HK-2 (cell line): ENCODE results near the gene PITPNM1.
"Not testable (repeated sequence)": the region's sequence is repeated elsewhere in the genome, so short reads cannot be mapped to it uniquely, and the experiment has no call there.

Source experiments
- DNase-seq: peaks from one replicate; pipeline ENCODE4 v3.0.0-alpha.2; 2018; ENCODE audit not compliant: unreplicated experiment

The PITPNM1 gene

GRCh38 chr11:67523556-67524479 is 18.7 kb upstream of the PITPNM1 start:
- no peak for DNase-seq

- DNase-seq = no peak
These were observed 17.8 kb upstream of the PITPNM1 start, which contains the start of gene CABP2 for GRCh38 chr11:67522844-67523555. Gene CABP2 (minus strand): TSS chr11:67523446. CDS start chr11:67523326, 120 bp downstream.

- no peak for DNase-seq
These were observed 17.2 kb upstream of the PITPNM1 start for GRCh38 chr11:67522338-67522737.

- DNase-seq = no peak
These were observed 16.8 kb upstream of the PITPNM1 start for GRCh38 chr11:67521924-67522323.

GRCh38 chr11:67520856-67521824 is 16.0 kb upstream of the PITPNM1 start:
- DNase-seq = no peak

- DNase-seq = no peak
These were observed 14.6 kb upstream of the PITPNM1 start for GRCh38 chr11:67519726-67520125.

- no peak for DNase-seq
These were observed 12.8 kb upstream of the PITPNM1 start for GRCh38 chr11:67517784-67518552.

GRCh38 chr11:67516806-67517205 is 11.6 kb upstream of the PITPNM1 start:
- DNase-seq = no peak

- no peak for DNase-seq
These were observed 9.0 kb upstream of the PITPNM1 start for GRCh38 chr11:67514116-67514515.

- DNase-seq = not testable (repeated sequence)
These were observed 6.4 kb upstream of the PITPNM1 start for GRCh38 chr11:67511558-67511957.

GRCh38 chr11:67510023-67510345 is 4.8 kb upstream of the PITPNM1 start:
- no peak for DNase-seq

GRCh38 chr11:67508486-67509121 is 3.4 kb upstream of the PITPNM1 start:
- peak; percentile 95 for DNase-seq

- DNase-seq = peak; percentile 97
These were observed 2.8 kb upstream of the PITPNM1 start, which contains the start of gene CDK2AP2 for GRCh38 chr11:67507864-67508485. Gene CDK2AP2 (minus strand): TSS chr11:67508162. CDS start chr11:67508082, 80 bp downstream.

GRCh38 chr11:67507242-67507863 is 2.2 kb upstream of the PITPNM1 start:
- DNase-seq = no peak

GRCh38 chr11:67506426-67507051 is 1.4 kb upstream of the PITPNM1 start:
- DNase-seq = no peak

GRCh38 chr11:67505605-67506396 is 638 bp upstream of the PITPNM1 start:
- DNase-seq = peak; percentile 92

GRCh38 chr11:67504005-67504949 is 886 bp downstream of the PITPNM1 start:
- peak; percentile 52 for DNase-seq
